SK-N-MC (cell line): ENCODE results near the gene IMPG2.

ENCODE experiments used
- DNase-seq: peaks from one replicate; pipeline ENCODE4 v3.0.0-alpha.2; 2011; ENCODE audit warnings: low read depth, low spot score
- H3K27ac ChIP-seq: fragments of 200-600 bp; sonication (generic); 2 replicates; pipeline ENCODE4 v1.5.1; 2016; ENCODE audit warnings: mixed run types
- H3K36me3 ChIP-seq: fragments of 200-600 bp; sonication (generic); 2 replicates; pipeline ENCODE4 v1.6.1; 2017; ENCODE audit warnings: antibody characterized with exemption, low read length, mixed read lengths; ENCODE audit not compliant: insufficient read depth
- H3K4me3 ChIP-seq: fragments of 200-600 bp; sonication (generic); 2 replicates; pipeline ENCODE4 v1.5.1; 2016
- H3K9ac ChIP-seq: fragments of 200-600 bp; sonication (generic); 2 replicates; pipeline ENCODE4 v1.8.0; 2017; ENCODE audit warnings: mixed run types, mixed read lengths; ENCODE audit not compliant: insufficient read length
- H3K9me3 ChIP-seq: fragments of 200-600 bp; sonication (generic); 2 replicates; pipeline ENCODE4 v1.6.1; 2017; ENCODE audit warnings: low read depth, mild to moderate bottlenecking, antibody characterized with exemption, low read length, moderate library complexity, mixed read lengths
- EZH2 ChIP-seq: fragments of 200-600 bp; sonication (generic); IDR thresholded peaks from one replicate; pipeline ENCODE4 v1.6.1; 2017; ENCODE audit warnings: antibody characterized with exemption
- FOXP2 ChIP-seq: optimal IDR thresholded peaks from 2 replicates; pipeline ENCODE3; 2011; ENCODE audit warnings: mild to moderate bottlenecking, moderate library complexity; ENCODE audit not compliant: insufficient read depth; ENCODE audit errors: extremely low read length, control extremely low read depth
- POLR2AphosphoS5 ChIP-seq: IDR thresholded peaks from 2 replicates; pipeline ENCODE4 v1.6.1; 2012; ENCODE audit warnings: mild to moderate bottlenecking, low read depth, low read length, borderline replicate concordance

Gene IMPG2

GRCh38 chr3:101320475-101320874 lies at the start of gene IMPG2:
Gene IMPG2 (minus strand): TSS chr3:101320575. CDS start chr3:101320372, 203 bp downstream.
- Histone ChIP-seq H3K27ac (no peak within 1 kb of the TSS), H3K4me3 (no peak within 1 kb of the TSS), H3K9ac (no peak within 1 kb of the TSS), H3K9me3 (no peaks in the 10 kb centered on the region), H3K36me3 (no peaks in the 10 kb centered on the region)
- TF ChIP-seq POLR2AphosphoS5 = no peak
- no peak for TF ChIP-seq EZH2
- no peak for TF ChIP-seq FOXP2
- DNase-seq = no peak

- TF ChIP-seq FOXP2 (no peak), POLR2AphosphoS5 (no peak), EZH2 (no peak)
- Histone ChIP-seq H3K9ac (no peak overlapping the region), H3K36me3 (peaks cover 32% of the 10 kb centered on the region)
Observed at GRCh38 chr3:101362406-101362805, 42.0 kb upstream of the IMPG2 start.

GRCh38 chr3:101351829-101352228 lies 31.5 kb upstream of the IMPG2 start:
- no peak overlapping the region for H3K9ac ChIP-seq
- H3K4me3 ChIP-seq = peak overlapping the region; percentile 50
- 0 out of 2 replicates have a peak overlapping the region, but pooled peaks have one; percentile 2 for H3K27ac ChIP-seq
- TF ChIP-seq EZH2 = no peak
- TF ChIP-seq POLR2AphosphoS5 = no peak
- TF ChIP-seq FOXP2 = no peak
- peaks cover 10% of the 10 kb centered on the region; the same call in 1 of the 2 replicates for H3K36me3 ChIP-seq
- DNase-seq = no peak
- H3K9me3 ChIP-seq = 0 out of 2 replicates have a peak, but pooled peaks cover under 1% of the 10 kb centered on the region

More at GRCh38 chr3:101362406-101362805, 42.0 kb upstream of the IMPG2 start:
- Histone ChIP-seq H3K27ac (no peak overlapping the region), H3K4me3 (no peak overlapping the region), H3K9me3 (0 out of 2 replicates have a peak, but pooled peaks cover 8% of the 10 kb centered on the region)
- no peak for DNase-seq

GRCh38 chr3:101340591-101340990 lies 20.2 kb upstream of the IMPG2 start:
- H3K36me3 ChIP-seq = no peaks in the 10 kb centered on the region

GRCh38 chr3:101333883-101334282 lies 13.5 kb upstream of the IMPG2 start:
- no peak overlapping the region for H3K27ac ChIP-seq
- H3K36me3 ChIP-seq = no peaks in the 10 kb centered on the region
- no peak for TF ChIP-seq POLR2AphosphoS5
- TF ChIP-seq EZH2 = no peak
- TF ChIP-seq FOXP2 = no peak
- no peak overlapping the region for H3K4me3 ChIP-seq
- no peak overlapping the region for H3K9ac ChIP-seq
- DNase-seq = no peak
- no peaks in the 10 kb centered on the region for H3K9me3 ChIP-seq

More at GRCh38 chr3:101340591-101340990, 20.2 kb upstream of the IMPG2 start:
- Histone ChIP-seq H3K27ac (no peak overlapping the region), H3K9ac (no peak overlapping the region), H3K9me3 (no peaks in the 10 kb centered on the region), H3K4me3 (no peak overlapping the region)
- no peak for DNase-seq
- TF ChIP-seq FOXP2 (no peak), EZH2 (no peak), POLR2AphosphoS5 (no peak)

GRCh38 chr3:101329016-101329673 lies 8.8 kb upstream of the IMPG2 start:
- peaks cover 6% of the 10 kb centered on the region for H3K36me3 ChIP-seq
- H3K9me3 ChIP-seq = no peaks in the 10 kb centered on the region
- H3K9ac ChIP-seq = no peak overlapping the region
- no peak overlapping the region for H3K27ac ChIP-seq
- TF ChIP-seq POLR2AphosphoS5 = no peak
- no peak for TF ChIP-seq FOXP2
- no peak for TF ChIP-seq EZH2
- no peak for DNase-seq
- no peak overlapping the region for H3K4me3 ChIP-seq

GRCh38 chr3:101325393-101326134 lies 5.2 kb upstream of the IMPG2 start:
- no peak overlapping the region for H3K9ac ChIP-seq
- DNase-seq = no peak
- peaks cover 6% of the 10 kb centered on the region for H3K36me3 ChIP-seq
- TF ChIP-seq POLR2AphosphoS5 = no peak
- no peaks in the 10 kb centered on the region for H3K9me3 ChIP-seq
- no peak overlapping the region for H3K27ac ChIP-seq
- no peak overlapping the region for H3K4me3 ChIP-seq

GRCh38 chr3:101319531-101319930 lies 844 bp downstream of the IMPG2 start:
- H3K9ac ChIP-seq = no peak overlapping the region
- no peak overlapping the region for H3K27ac ChIP-seq
- no peak for DNase-seq
- no peaks in the 10 kb centered on the region for H3K36me3 ChIP-seq
- TF ChIP-seq EZH2 (no peak), FOXP2 (no peak), POLR2AphosphoS5 (no peak)
- no peak overlapping the region for H3K4me3 ChIP-seq
- H3K9me3 ChIP-seq = no peaks in the 10 kb centered on the region

- no peak for TF ChIP-seq EZH2
- TF ChIP-seq FOXP2 = no peak
- TF ChIP-seq POLR2AphosphoS5 = no peak
- H3K27ac ChIP-seq = no peak overlapping the region
- DNase-seq = no peak
- no peaks in the 10 kb centered on the region for H3K36me3 ChIP-seq
- no peak overlapping the region for H3K9ac ChIP-seq
- H3K9me3 ChIP-seq = 0 out of 2 replicates have a peak, but pooled peaks cover 4% of the 10 kb centered on the region
- H3K4me3 ChIP-seq = no peak overlapping the region
Observed at GRCh38 chr3:101312545-101312944, 7.8 kb downstream of the IMPG2 start.
